NCI-H774 (cell line): ENCODE data around the gene NR2E1.

Source experiments
- DNase-seq: peaks from one replicate; lab custom pipeline; 2025; lab: John Stamatoyannopoulos, UW

NR2E1 gene

GRCh38 chr6:108156180-108156937 is 9.5 kb upstream of the NR2E1 start:
- DNase-seq, result no peak

DNA sequence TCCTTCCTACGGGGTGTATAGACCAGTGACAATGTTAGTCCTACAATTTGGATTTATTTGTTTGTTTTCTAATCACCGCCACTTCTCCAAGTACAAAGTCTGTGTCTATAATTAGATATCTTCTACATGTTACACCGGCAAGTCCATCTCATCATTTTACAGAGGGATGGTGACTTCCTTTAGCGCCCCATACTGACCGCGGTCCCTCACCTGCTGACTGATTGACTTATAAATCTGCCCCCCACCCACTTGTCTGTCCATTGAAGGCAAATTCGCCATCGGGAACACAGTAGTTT is 8.9 kb upstream of the NR2E1 start:
- DNase-seq, result no peak

- peak; percentile 25 for DNase-seq
Measured at GRCh38 chr6:108157234-108157980, 8.4 kb upstream of the NR2E1 start.

- no peak for DNase-seq
Measured at GRCh38 chr6:108157981-108158525, 7.8 kb upstream of the NR2E1 start.

DNA sequence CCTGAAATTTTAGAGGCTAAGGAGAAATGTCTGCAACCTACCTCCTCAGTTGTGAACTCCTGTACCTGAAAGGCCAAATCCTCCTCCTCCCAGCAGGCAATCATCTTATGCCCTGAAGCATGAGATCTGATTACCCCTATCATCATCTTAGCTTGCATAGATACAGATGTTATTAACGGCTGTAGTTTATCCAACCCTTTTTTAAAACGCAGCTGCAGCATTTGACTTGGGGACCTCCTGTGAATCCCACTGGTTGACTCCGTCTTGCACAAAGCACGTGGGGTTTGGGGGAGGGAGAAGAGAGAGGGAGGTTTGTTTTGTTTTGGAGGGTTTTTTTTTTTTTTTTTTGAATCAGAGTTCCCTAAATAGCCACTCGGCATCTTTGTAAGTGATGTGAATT is 5.8 kb upstream of the NR2E1 start:
- no peak for DNase-seq

- no peak for DNase-seq
Measured at GRCh38 chr6:108161724-108162282, 4.0 kb upstream of the NR2E1 start.

- no peak for DNase-seq
Measured at GRCh38 chr6:108163267-108163643, 2.6 kb upstream of the NR2E1 start.

DNA sequence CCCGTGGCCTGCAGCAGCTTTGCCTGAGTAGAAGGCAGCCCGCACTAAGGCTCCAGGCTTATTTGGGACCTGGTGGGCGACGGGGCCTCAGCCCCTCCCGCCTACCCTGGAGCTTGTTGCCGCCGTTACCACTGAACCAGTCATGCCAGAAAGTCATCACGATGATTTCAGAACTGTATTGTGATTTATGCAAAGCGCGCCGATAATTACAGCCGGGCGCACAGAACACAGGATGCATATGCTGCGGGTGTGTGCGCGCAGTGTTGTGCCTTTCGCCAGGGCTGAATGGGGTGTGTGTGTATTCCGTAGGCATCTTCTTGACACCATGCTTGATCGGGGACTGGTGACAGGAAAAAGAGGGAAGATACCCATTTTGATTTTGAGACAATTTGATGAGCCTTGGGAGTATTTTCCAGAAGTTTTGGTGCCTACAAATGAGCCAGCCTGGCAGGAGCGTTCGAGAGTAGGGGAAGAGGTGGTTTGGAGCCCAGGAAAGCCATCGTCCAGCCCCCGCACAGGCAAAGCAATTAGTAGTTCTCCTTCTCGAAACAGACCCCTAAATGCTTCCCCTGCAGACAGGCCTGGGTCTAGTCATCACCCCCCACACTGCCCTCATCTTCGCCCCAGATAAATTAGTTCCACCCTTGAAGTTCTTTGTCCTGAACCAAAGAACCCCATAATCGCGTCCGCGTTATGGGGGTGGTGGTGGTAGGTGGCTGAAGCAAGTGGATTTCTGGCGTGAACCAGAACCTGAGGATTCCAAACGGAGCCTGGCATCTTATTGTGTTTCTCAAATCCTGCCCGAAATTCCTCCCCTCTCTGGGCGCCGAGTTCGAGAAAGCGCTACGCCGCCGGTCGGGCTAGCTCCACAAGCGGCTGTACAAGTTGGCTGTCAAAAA is 1.9 kb upstream of the NR2E1 start:
- no peak for DNase-seq

DNA sequence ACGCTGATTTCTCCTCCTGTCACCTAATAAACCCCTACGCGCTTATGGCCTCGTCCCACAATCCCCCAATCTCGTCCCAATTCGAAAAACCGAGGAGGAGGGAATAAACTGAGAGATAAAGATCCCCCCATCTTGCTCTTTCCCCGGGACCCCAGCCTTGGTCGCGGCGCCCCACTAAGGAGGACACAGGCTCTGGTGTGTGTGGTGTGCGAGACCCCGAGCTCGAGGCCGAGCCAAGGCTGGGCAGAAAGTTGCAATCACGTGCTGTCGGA is 1.3 kb upstream of the NR2E1 start:
- no peak for DNase-seq

DNA sequence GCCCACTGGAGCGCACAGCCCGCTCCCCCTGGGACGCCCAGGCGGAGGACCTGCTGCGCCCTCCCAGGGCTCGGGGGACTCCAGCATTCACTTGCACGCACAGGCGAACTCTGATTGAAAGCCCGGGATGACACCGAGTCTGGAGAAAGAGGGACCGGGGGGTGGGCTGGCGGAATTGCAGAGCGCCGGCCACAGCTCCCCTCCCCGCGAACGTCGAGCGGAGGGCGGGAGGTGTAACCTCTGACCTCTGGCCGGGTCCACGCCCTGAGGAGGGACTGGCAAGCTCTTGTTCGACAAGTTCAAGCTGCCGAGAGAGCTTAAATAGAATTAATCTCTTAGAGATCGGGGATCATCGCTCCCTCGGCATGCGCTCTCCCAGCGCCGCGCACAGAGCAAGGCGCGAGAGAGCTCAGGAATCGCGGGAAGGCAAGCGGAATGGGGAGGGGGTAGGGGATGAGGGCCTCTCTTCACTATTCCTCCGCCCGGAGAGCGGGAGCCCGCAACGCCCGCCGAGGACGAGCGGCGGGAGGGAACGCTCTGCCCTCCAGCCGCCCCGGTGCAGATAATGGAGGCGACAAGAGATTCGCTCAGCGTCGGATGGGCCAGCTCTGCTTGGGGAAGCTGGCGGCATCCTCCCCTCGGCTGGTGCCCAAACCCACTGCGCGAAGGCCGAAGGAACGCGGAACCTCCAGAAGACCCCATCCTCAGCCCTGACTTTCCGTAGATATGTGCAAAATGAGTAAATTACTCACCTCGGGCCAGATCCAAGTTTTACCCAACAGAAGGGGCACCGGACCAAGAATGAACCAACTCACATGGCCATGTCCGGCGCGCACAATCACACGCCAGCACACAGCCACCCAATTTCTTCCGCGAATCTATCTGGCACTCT is 761 bp upstream of the NR2E1 start:
- DNase-seq, result no peak

DNA sequence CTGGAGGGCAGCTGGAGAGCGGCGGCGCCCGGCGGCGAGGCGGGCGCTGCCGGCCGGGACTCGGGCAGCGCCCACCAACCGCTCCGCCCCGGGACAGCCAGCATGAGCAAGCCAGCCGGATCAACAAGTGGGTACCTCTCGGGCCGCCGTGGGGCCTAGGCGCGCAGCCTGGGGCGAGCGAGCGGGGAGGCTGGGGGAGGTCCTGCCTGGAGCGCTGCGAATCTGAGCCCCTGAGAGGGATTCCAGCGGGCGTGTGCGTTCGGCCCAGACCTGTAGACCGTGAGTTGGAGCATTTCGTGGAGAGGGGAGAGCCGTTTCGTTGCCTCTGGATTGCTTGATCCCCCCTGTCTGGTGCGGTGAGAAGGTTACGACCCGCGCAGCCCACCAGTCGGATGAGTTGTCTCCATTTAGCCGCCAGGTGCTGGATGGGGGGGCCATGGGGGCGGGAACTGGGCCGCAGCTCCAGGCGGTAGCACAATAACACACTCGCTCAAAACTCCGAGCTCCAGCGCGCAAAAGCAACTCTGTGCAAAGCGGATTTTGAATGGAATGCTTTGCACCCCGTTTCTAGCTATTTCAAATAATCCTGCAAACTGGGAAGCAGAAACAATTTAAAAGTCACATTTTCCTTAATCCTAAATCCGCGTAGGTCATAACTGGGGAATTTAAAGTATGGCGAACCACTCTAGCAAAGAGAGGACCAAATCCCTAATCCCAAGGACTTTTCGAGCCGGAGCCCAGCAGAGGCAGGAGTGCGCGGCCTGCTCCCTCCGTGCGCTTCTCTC is 1.0 kb downstream of the NR2E1 start:
- DNase-seq, result no peak

DNA sequence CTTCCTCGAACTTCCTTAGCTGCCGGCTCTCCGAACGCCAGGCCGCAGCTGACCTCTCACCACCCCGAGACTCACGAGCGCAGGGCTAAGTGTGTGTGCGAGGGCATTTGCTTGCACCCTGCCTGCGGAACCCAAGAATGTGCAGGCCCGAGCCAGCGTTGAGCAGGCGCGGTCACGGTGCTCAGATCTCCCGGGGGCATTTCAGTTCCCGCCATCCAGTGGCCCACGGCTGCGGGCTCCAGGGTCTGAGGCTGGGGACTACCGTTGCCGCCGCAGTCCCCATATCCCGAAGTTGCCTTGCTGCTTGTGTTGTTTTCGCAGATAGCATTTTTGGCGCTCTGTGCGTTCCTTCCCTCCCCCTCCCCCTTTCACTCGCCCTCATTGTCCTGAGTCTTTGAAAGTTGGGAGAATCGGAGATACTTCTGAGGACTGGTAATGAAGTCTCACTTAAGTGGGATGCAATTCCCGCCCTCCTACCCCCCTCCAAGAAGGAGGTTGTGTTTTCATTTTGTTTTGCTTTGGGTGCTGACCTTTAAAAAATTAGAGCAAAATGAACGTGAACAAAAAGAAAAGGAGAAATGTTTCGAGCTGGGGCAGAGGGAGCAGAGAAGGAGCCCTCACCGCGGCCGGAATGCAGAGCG is 1.7 kb downstream of the NR2E1 start:
- DNase-seq, result no peak

GRCh38 chr6:108168090-108168463 is 2.3 kb downstream of the NR2E1 start:
- DNase-seq, result no peak

GRCh38 chr6:108168501-108169463 is 3.0 kb downstream of the NR2E1 start:
- peak; percentile 18 for DNase-seq

- no peak for DNase-seq
Measured at GRCh38 chr6:108169464-108170331, 3.9 kb downstream of the NR2E1 start.

GRCh38 chr6:108170332-108171290 is 4.8 kb downstream of the NR2E1 start:
- no peak for DNase-seq
